ENCODE results near the gene PLLP. TPM values are rescaled to one million over a fixed set of nuclear protein-coding genes. Genes with fewer than 3 reads are reported as not detected.

Gene PLLP
- total and polyA plus RNA-seq, 9 of the 15 experiments (the other 6 are each of a cell fraction or from before 2014, with no cell fraction given), result 0.09 to 0.96 (median 0.27) TPM

DNA sequence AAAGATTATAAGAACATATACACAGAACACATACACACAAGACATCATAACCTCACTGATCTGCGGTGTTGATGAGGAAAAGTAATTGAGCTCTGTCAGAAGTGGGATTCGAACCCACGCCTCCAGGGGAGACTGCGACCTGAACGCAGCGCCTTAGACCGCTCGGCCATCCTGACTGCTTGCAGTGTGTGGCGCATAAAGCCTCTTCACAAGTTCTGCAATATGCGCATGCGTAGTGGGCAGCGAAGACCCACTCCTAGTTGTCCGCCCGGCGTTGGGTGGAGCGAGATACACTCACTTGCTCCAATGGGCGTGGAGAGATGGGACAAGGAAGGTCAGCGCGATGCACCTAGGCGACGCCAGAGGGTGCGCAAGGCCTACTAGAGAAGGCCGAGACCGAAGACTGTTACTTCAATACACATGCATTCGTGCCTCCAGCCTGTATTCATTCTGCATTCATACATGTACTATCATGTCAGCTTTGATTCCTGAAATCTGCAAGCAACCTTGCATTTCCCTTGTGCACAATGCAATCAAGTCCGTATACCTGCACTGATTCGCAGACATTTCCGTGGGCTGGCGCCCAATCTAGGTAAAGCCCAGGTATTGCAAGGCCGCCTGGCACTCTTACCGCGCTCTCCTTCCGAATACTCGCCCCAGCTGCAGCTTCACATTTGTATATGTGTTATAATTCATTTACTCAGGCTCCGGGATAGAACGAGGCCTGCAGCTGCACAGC is 16.1 kb upstream of the PLLP start (continued):
- TF ChIP-seq, protein P1, sequence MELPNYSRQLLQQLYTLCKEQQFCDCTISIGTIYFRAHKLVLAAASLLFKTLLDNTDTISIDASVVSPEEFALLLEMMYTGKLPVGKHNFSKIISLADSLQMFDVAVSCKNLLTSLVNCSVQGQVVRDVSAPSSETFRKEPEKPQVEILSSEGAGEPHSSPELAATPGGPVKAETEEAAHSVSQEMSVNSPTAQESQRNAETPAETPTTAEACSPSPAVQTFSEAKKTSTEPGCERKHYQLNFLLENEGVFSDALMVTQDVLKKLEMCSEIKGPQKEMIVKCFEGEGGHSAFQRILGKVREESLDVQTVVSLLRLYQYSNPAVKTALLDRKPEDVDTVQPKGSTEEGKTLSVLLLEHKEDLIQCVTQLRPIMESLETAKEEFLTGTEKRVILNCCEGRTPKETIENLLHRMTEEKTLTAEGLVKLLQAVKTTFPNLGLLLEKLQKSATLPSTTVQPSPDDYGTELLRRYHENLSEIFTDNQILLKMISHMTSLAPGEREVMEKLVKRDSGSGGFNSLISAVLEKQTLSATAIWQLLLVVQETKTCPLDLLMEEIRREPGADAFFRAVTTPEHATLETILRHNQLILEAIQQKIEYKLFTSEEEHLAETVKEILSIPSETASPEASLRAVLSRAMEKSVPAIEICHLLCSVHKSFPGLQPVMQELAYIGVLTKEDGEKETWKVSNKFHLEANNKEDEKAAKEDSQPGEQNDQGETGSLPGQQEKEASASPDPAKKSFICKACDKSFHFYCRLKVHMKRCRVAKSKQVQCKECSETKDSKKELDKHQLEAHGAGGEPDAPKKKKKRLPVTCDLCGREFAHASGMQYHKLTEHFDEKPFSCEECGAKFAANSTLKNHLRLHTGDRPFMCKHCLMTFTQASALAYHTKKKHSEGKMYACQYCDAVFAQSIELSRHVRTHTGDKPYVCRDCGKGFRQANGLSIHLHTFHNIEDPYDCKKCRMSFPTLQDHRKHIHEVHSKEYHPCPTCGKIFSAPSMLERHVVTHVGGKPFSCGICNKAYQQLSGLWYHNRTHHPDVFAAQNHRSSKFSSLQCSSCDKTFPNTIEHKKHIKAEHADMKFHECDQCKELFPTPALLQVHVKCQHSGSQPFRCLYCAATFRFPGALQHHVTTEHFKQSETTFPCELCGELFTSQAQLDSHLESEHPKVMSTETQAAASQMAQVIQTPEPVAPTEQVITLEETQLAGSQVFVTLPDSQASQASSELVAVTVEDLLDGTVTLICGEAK (IDR thresholded peaks at IDR 0.05), result peak; percentile 91
- TF ChIP-seq, protein P1 (CRISPR knock-in tag; IDR thresholded peaks at IDR 0.05), result no peak
- TF ChIP-seq, protein P2, sequence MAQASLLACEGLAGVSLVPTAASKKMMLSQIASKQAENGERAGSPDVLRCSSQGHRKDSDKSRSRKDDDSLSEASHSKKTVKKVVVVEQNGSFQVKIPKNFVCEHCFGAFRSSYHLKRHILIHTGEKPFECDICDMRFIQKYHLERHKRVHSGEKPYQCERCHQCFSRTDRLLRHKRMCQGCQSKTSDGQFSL (CRISPR knock-in tag; IDR thresholded peaks at IDR 0.05), result no peak; the same call in 1 of the 2 replicates
- TF ChIP-seq, protein P2 (tag; IDR thresholded peaks at IDR 0.05), result no peak
- no peak for TF ChIP-seq NR1H2 (CRISPR knock-in tag; IDR thresholded peaks at IDR 0.05)
- no peak for TF ChIP-seq HEY1 (CRISPR knock-in tag; IDR thresholded peaks at IDR 0.05; ENCODE audit: borderline replicate concordance)
- no peak for TF ChIP-seq ZNF780A (CRISPR knock-in tag; IDR thresholded peaks at IDR 0.05)
- no peak for TF ChIP-seq ZNF165 (CRISPR knock-in tag; IDR thresholded peaks at IDR 0.05; ENCODE audit: borderline replicate concordance)
- peak; percentile 99 for TF ChIP-seq TBP (optimal IDR thresholded peaks at IDR 0.05; ENCODE audit: low read depth, low read length)
- no peak for TF ChIP-seq CHD4 (IDR thresholded peaks at IDR 0.05; ENCODE audit: insufficient read depth, insufficient replicate concordance, low read depth, low read length, poor library complexity, severe bottlenecking)
- TF ChIP-seq HDAC8 (tag; IDR thresholded peaks at IDR 0.05), result 0 out of 2 replicates have a peak, but pooled peaks have one; percentile 52
- no peak for TF ChIP-seq SRSF3 (IDR thresholded peaks at IDR 0.05; ENCODE audit: insufficient read depth, low read length)
- TF ChIP-seq, protein P3, sequence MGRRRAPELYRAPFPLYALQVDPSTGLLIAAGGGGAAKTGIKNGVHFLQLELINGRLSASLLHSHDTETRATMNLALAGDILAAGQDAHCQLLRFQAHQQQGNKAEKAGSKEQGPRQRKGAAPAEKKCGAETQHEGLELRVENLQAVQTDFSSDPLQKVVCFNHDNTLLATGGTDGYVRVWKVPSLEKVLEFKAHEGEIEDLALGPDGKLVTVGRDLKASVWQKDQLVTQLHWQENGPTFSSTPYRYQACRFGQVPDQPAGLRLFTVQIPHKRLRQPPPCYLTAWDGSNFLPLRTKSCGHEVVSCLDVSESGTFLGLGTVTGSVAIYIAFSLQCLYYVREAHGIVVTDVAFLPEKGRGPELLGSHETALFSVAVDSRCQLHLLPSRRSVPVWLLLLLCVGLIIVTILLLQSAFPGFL (CRISPR knock-in tag; IDR thresholded peaks at IDR 0.05), result no peak
- no peak for TF ChIP-seq XRCC4 (IDR thresholded peaks at IDR 0.05; ENCODE audit: extremely low read depth, insufficient read depth, insufficient read length)
- TF ChIP-seq U2AF1 (optimal IDR thresholded peaks at IDR 0.05; ENCODE audit: low read depth, low read length), result no peak
- TF ChIP-seq ZNF146 (CRISPR knock-in tag; IDR thresholded peaks at IDR 0.05; ENCODE audit: unreplicated experiment), result no peak
- TF ChIP-seq SUPT5H (IDR thresholded peaks at IDR 0.05), result no peak
- TF ChIP-seq ZEB2 (IDR thresholded peaks at IDR 0.05), result no peak

All from K562 (cell line).